Peyer's patch (tissue), 4 donors: ENCODE results near the gene BAG5. TPM values are rescaled to one million over a fixed set of nuclear protein-coding genes. Genes with fewer than 3 reads are reported as not detected.

Experiments used
- DNase-seq, 3 donors: peaks; one replicate each; pipeline ENCODE4 v3.0.0-alpha.2; 2017 to 2019
- H3K27ac ChIP-seq, 4 donors: fragments of 200-600 bp; sonication (generic); one replicate each; pipeline ENCODE4 v1.5.1; 2016 to 2019
- H3K27me3 ChIP-seq, 2 donors: fragments of 200-600 bp; sonication (generic); one replicate each; pipeline ENCODE4 v1.5.1; 2019
- H3K36me3 ChIP-seq, 3 donors: fragments of 200-600 bp; sonication (generic); one replicate each; pipeline ENCODE4 v1.5.1; 2016 to 2019
- H3K4me1 ChIP-seq, 4 donors: fragments of 200-600 bp; sonication (generic); one replicate each; pipeline ENCODE4 v1.5.1; 2016 to 2019
- H3K4me3 ChIP-seq, 4 donors: fragments of 200-600 bp; sonication (generic); 1 replicate in 3 of 4; 2 replicates in 1 of 4; pipeline ENCODE4 v1.5.1; 2016 to 2019; ENCODE audit warnings: mild to moderate bottlenecking in 1 of 4
- H3K9me3 ChIP-seq, 4 donors: fragments of 200-600 bp; sonication (generic); one replicate each; pipeline ENCODE4 v1.5.1; 2016 to 2019; ENCODE audit warnings: mild to moderate bottlenecking in 1 of 4
- POLR2A ChIP-seq, 2 donors: fragments of 450-650 bp; IDR thresholded peaks; one replicate each; pipeline ENCODE4 v1.5.1; 2017; ENCODE audit warnings: antibody characterized with exemption in 2 of 2, mild to moderate bottlenecking in 2 of 2, moderate library complexity in 2 of 2
- total RNA-seq, 4 donors: library from RNA; depleted of rRNA; stranded (reverse); fragments of >200 nt; gene quantifications; one replicate each; pipeline ENCODE4 v1.1.0, GENCODE V29; 2016
- TF ChIP-seq, protein P1 (sequence below), 6 experiments: fragments of 450-650 bp in 4 of 6; fragments of 200-600 bp in 2 of 6; sonication (generic) in 1 of 6; IDR thresholded peaks; one replicate each; pipeline ENCODE4 v1.5.1; 2017 to 2019; ENCODE audit warnings: antibody characterized with exemption in 6 of 6, mild to moderate bottlenecking in 3 of 6, moderate library complexity in 1 of 6

BAG5 gene
- total RNA-seq, 4 donors from 2014 or later = 18.0 to 38.0 (median 19.5) TPM

- DNase-seq = no peak
These were observed 766 bp upstream of the BAG5 start for GRCh38 chr14:103563226-103563620.

GRCh38 chr14:103562179-103562428 is 353 bp downstream of the BAG5 start:
- DNase-seq = no peak
- Histone ChIP-seq H3K36me3 (peaks cover 0 to 23% (median 0%) of the 10 kb centered on the region in 3 donors), H3K27ac (peak overlapping the region; percentile 96 to 98 (median 97)), H3K27me3 (no peaks in the 10 kb centered on the region), H3K9me3 (no peaks in the 10 kb centered on the region), H3K4me1 (peaks cover 0 to 55% (median 12%) of the 10 kb centered on the region in 4 donors), H3K4me3 (peak overlapping the region; percentile 90 to 100 (median 98))
- TF ChIP-seq POLR2A (IDR thresholded peaks at IDR 0.05) = no peak
- TF ChIP-seq, protein P1, sequence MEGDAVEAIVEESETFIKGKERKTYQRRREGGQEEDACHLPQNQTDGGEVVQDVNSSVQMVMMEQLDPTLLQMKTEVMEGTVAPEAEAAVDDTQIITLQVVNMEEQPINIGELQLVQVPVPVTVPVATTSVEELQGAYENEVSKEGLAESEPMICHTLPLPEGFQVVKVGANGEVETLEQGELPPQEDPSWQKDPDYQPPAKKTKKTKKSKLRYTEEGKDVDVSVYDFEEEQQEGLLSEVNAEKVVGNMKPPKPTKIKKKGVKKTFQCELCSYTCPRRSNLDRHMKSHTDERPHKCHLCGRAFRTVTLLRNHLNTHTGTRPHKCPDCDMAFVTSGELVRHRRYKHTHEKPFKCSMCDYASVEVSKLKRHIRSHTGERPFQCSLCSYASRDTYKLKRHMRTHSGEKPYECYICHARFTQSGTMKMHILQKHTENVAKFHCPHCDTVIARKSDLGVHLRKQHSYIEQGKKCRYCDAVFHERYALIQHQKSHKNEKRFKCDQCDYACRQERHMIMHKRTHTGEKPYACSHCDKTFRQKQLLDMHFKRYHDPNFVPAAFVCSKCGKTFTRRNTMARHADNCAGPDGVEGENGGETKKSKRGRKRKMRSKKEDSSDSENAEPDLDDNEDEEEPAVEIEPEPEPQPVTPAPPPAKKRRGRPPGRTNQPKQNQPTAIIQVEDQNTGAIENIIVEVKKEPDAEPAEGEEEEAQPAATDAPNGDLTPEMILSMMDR (IDR thresholded peaks at IDR 0.05) = no peak

More at GRCh38 chr14:103563226-103563620, 766 bp upstream of the BAG5 start:
- H3K4me1 ChIP-seq = peaks cover 0 to 44% (median 12%) of the 10 kb centered on the region in 4 donors
- H3K4me3 ChIP-seq = peak overlapping the region; percentile 90 to 100 (median 98)
- no peaks in the 10 kb centered on the region for H3K9me3 ChIP-seq
- TF ChIP-seq POLR2A (IDR thresholded peaks at IDR 0.05) = no peak
- H3K27ac ChIP-seq = peak overlapping the region; percentile 96 to 98 (median 97)
- peaks cover 0 to 18% (median 0%) of the 10 kb centered on the region in 3 donors for H3K36me3 ChIP-seq
- no peaks in the 10 kb centered on the region for H3K27me3 ChIP-seq

- H3K4me1 ChIP-seq = peaks cover 0 to 55% (median 12%) of the 10 kb centered on the region in 4 donors
- H3K36me3 ChIP-seq = peaks cover 0 to 23% (median 0%) of the 10 kb centered on the region in 3 donors
- H3K27ac ChIP-seq = peak overlapping the region; percentile 96 to 98 (median 97)
- TF ChIP-seq POLR2A (IDR thresholded peaks at IDR 0.05) = no peak
- TF ChIP-seq, protein P1 (IDR thresholded peaks at IDR 0.05) = no peak
- peak overlapping the region; percentile 90 to 100 (median 98) for H3K4me3 ChIP-seq
- DNase-seq = peak in 1 of 3 donors; percentile 23
- H3K9me3 ChIP-seq = no peaks in the 10 kb centered on the region
- H3K27me3 ChIP-seq = no peaks in the 10 kb centered on the region
These were observed 877 bp downstream of the BAG5 start for GRCh38 chr14:103561381-103562178.

DNA sequence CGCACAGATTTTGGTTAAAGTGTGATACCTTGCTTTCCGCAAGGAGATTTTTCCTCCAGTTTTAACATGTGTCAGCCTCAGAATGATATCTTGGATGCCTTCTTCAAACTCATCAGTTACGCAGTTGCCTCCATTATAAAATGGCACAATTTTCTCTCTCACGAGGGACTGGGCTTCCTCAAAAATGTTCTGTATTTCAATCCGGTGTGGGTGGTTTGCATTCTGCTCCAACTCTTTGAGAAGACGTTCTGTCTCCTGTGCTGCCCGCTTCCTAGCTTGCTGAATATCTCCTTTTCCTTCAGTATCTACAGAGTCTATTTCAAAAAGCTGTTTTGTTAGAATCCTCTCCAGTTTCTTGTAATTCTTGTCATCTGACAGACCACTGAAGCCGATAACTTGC is 1.8 kb downstream of the BAG5 start:
- Histone ChIP-seq H3K36me3 (peaks cover 0 to 23% (median 0%) of the 10 kb centered on the region in 3 donors), H3K4me3 (no peak overlapping the region), H3K27ac (peak overlapping the region in 2 of 4 donors; percentile 14 to 97), H3K9me3 (no peaks in the 10 kb centered on the region), H3K27me3 (no peaks in the 10 kb centered on the region), H3K4me1 (peaks cover 0 to 55% (median 12%) of the 10 kb centered on the region in 4 donors)
- DNase-seq = no peak
- TF ChIP-seq POLR2A (IDR thresholded peaks at IDR 0.05) = no peak
- TF ChIP-seq, protein P1 (IDR thresholded peaks at IDR 0.05) = no peak

- peaks cover 0 to 54% (median 12%) of the 10 kb centered on the region in 4 donors for H3K4me1 ChIP-seq
- no peak overlapping the region for H3K27ac ChIP-seq
These were observed 2.7 kb downstream of the BAG5 start for GRCh38 chr14:103559766-103560165.

More at GRCh38 chr14:103559766-103560165, 2.7 kb downstream of the BAG5 start:
- Histone ChIP-seq H3K36me3 (peaks cover 0 to 23% (median 0%) of the 10 kb centered on the region in 3 donors), H3K4me3 (no peak overlapping the region), H3K9me3 (no peaks in the 10 kb centered on the region), H3K27me3 (no peaks in the 10 kb centered on the region)
- no peak for TF ChIP-seq POLR2A (IDR thresholded peaks at IDR 0.05)
- TF ChIP-seq, protein P1 (IDR thresholded peaks at IDR 0.05) = no peak
- DNase-seq = no peak
